Ishikawa (cell line): ENCODE data around the gene ICAM1.

ENCODE experiments used
- CEBPB ChIP-seq: IDR thresholded peaks from 2 replicates; pipeline ENCODE4 v1.6.1; 2012
- CREB1 ChIP-seq: IDR thresholded peaks from 2 replicates; pipeline ENCODE4 v1.6.1; 2012; ENCODE audit warnings: low read depth
- EGR1 ChIP-seq: IDR thresholded peaks from 2 replicates; pipeline ENCODE4 v1.6.1; 2012
- EP300 ChIP-seq: IDR thresholded peaks from 2 replicates; pipeline ENCODE4 v1.6.1; 2012; ENCODE audit warnings: borderline replicate concordance
- MAX ChIP-seq: IDR thresholded peaks from 2 replicates; pipeline ENCODE4 v1.6.1; 2012
- NFIC ChIP-seq: IDR thresholded peaks from 2 replicates; pipeline ENCODE4 v1.6.1; 2012
- RAD21 ChIP-seq: IDR thresholded peaks from 2 replicates; pipeline ENCODE4 v1.6.1; 2012; ENCODE audit warnings: low read depth
- REST ChIP-seq: IDR thresholded peaks from 2 replicates; pipeline ENCODE4 v1.6.1; 2012; ENCODE audit warnings: low read depth, mild to moderate bottlenecking
- TAF1 ChIP-seq: IDR thresholded peaks from 2 replicates; pipeline ENCODE4 v1.6.1; 2012; ENCODE audit warnings: low read depth, mild to moderate bottlenecking
- TCF12 ChIP-seq: IDR thresholded peaks from 2 replicates; pipeline ENCODE4 v1.6.1; 2012; ENCODE audit warnings: low read depth
- TEAD4 ChIP-seq: IDR thresholded peaks from 2 replicates; pipeline ENCODE4 v1.6.1; 2012
- USF1 ChIP-seq: IDR thresholded peaks from 2 replicates; pipeline ENCODE4 v1.6.1; 2012
- YY1 ChIP-seq: IDR thresholded peaks from 2 replicates; pipeline ENCODE4 v1.6.1; 2012; ENCODE audit warnings: low read depth
- ZBTB7A ChIP-seq: IDR thresholded peaks from 2 replicates; pipeline ENCODE4 v1.6.1; 2012; ENCODE audit warnings: low read depth

The ICAM1 gene

GRCh38 chr19:10334588-10335351 lies 63.9 kb downstream of the ICAM1 start:
- TF ChIP-seq TCF12 (0 out of 2 replicates have a peak, but pooled peaks have one; percentile 32), NFIC (no peak), EP300 (0 out of 2 replicates have a peak, but pooled peaks have one; percentile 7), USF1 (peak; percentile 13; the same call in 1 of the 2 replicates), CREB1 (no peak), CEBPB (no peak), MAX (peak; percentile 87), TAF1 (peak; percentile 36), ZBTB7A (no peak), EGR1 (peak; percentile 29; the same call in 1 of the 2 replicates), RAD21 (no peak)

GRCh38 chr19:10335352-10335985 lies 64.5 kb downstream of the ICAM1 start:
- no peak for TF ChIP-seq TEAD4
- no peak for TF ChIP-seq MAX
- no peak for TF ChIP-seq USF1
- no peak for TF ChIP-seq YY1
- TF ChIP-seq ZBTB7A = no peak
- TF ChIP-seq REST = no peak
